AG09309 (cell line): Measurements from ENCODE around the gene NPEPPS.

Source experiments
- DNase-seq: peaks from one replicate; pipeline ENCODE4 v3.0.0-alpha.2; 2010; ENCODE audit warnings: low read depth
- H3K4me3 ChIP-seq: 2 replicates; pipeline ENCODE4 v1.5.1; 2011; ENCODE audit warnings: mild to moderate bottlenecking, low read depth, low read length, moderate library complexity; ENCODE audit not compliant: control insufficient read depth
- CTCF ChIP-seq: IDR thresholded peaks from 2 replicates; pipeline ENCODE4 v1.5.1; 2011; ENCODE audit warnings: mild to moderate bottlenecking, low read depth, low read length, inconsistent platforms; ENCODE audit not compliant: insufficient read depth, control insufficient read depth; ENCODE audit errors: missing control alignments

NPEPPS gene

GRCh38 chr17:47604598-47604927 is 73.7 kb downstream of the NPEPPS start:
- H3K4me3 ChIP-seq: no peak overlapping the region
- DNase-seq: no peak
- TF ChIP-seq CTCF: no peak

GRCh38 chr17:47605011-47605410 is 74.1 kb downstream of the NPEPPS start:
- no peak for TF ChIP-seq CTCF
- no peak for DNase-seq
- H3K4me3 ChIP-seq: no peak overlapping the region

- no peak for TF ChIP-seq CTCF
- H3K4me3 ChIP-seq: no peak overlapping the region
- DNase-seq: no peak
These were observed 76.6 kb downstream of the NPEPPS start for GRCh38 chr17:47607481-47607880.

GRCh38 chr17:47611372-47612350 is 80.8 kb downstream of the NPEPPS start:
- no peak overlapping the region for H3K4me3 ChIP-seq
- peak; percentile 40 for DNase-seq
- TF ChIP-seq CTCF: no peak

GRCh38 chr17:47615766-47616424 is 85.0 kb downstream of the NPEPPS start:
- DNase-seq: peak; percentile 7
- TF ChIP-seq CTCF: peak; percentile 47
- H3K4me3 ChIP-seq: no peak overlapping the region

GRCh38 chr17:47618410-47618809 is 87.5 kb downstream of the NPEPPS start:
- no peak overlapping the region for H3K4me3 ChIP-seq
- TF ChIP-seq CTCF: peak; percentile 35
- DNase-seq: no peak
